HG02981 (cell line): ENCODE data around the gene CACNA1H.

Experiments used
- ATAC-seq: cut with Tn5 transposase; IDR thresholded peaks from one replicate; pipeline ENCODE4 v1.9.1; 2021; ENCODE audit warnings: mild to moderate bottlenecking, moderate library complexity; ENCODE audit not compliant: unreplicated experiment

Gene CACNA1H

GRCh38 chr16:1157639-1158455 is 4.9 kb downstream of the CACNA1H start:
- no peak for ATAC-seq

- no peak for ATAC-seq
Measured at GRCh38 chr16:1158456-1159324, 5.8 kb downstream of the CACNA1H start.

- no peak for ATAC-seq
Measured at GRCh38 chr16:1159325-1159972, 6.5 kb downstream of the CACNA1H start.

GRCh38 chr16:1159973-1160772 is 7.3 kb downstream of the CACNA1H start:
- no peak for ATAC-seq

- ATAC-seq: no peak
Measured at GRCh38 chr16:1160773-1161348, 8.0 kb downstream of the CACNA1H start.

- no peak for ATAC-seq
Measured at GRCh38 chr16:1162701-1163566, 10.0 kb downstream of the CACNA1H start.

- no peak for ATAC-seq
Measured at GRCh38 chr16:1163567-1164055, 10.7 kb downstream of the CACNA1H start.

- no peak for ATAC-seq
Measured at GRCh38 chr16:1164382-1164781, 11.5 kb downstream of the CACNA1H start.

GRCh38 chr16:1164975-1165374 is 12.1 kb downstream of the CACNA1H start:
- no peak for ATAC-seq

- no peak for ATAC-seq
Measured at GRCh38 chr16:1165511-1165910, 12.6 kb downstream of the CACNA1H start.

GRCh38 chr16:1167276-1168107 is 14.6 kb downstream of the CACNA1H start:
- no peak for ATAC-seq

- ATAC-seq: no peak
Measured at GRCh38 chr16:1168837-1169236, 15.9 kb downstream of the CACNA1H start.

- no peak for ATAC-seq
Measured at GRCh38 chr16:1169285-1170075, 16.6 kb downstream of the CACNA1H start.

GRCh38 chr16:1170076-1170418 is 17.1 kb downstream of the CACNA1H start:
- no peak for ATAC-seq

- ATAC-seq: no peak
Measured at GRCh38 chr16:1171001-1171400, 18.1 kb downstream of the CACNA1H start.

GRCh38 chr16:1171854-1172428 is 19.0 kb downstream of the CACNA1H start:
- ATAC-seq: no peak

- ATAC-seq: no peak
Measured at GRCh38 chr16:1172651-1173050, 19.7 kb downstream of the CACNA1H start.
